HCT116 (cell line): ENCODE data around the gene CFAP97D2.

Source experiments
- CTCF ChIP-seq, 3 experiments: fragments of 200-600 bp in 1 of 3; sonication (generic) in 1 of 3; IDR thresholded peaks in 2 of 3; conservative IDR thresholded peaks in 1 of 3; 2 replicates each; pipeline ENCODE4 v1.5.1; 2012 to 2017; ENCODE audit warnings: low read depth in 2 of 3, low read length in 2 of 3, antibody characterized with exemption in 1 of 3, borderline replicate concordance in 1 of 3, control low read depth in 1 of 3, mild to moderate bottlenecking in 1 of 3, mixed read lengths in 1 of 3, mixed run types in 1 of 3, moderate library complexity in 1 of 3; ENCODE audit not compliant: insufficient read depth in 1 of 3
- EZH2phosphoT487 ChIP-seq: fragments of 200-600 bp; IDR thresholded peaks from 2 replicates; pipeline ENCODE4 v1.6.1; 2018; ENCODE audit warnings: antibody characterized with exemption, borderline replicate concordance
- POLR2AphosphoS5 ChIP-seq: IDR thresholded peaks from 2 replicates; pipeline ENCODE4 v1.6.1; 2011; ENCODE audit warnings: mild to moderate bottlenecking, low read depth, low read length, moderate library complexity
- TCF7L2 ChIP-seq: IDR thresholded peaks from 2 replicates; pipeline ENCODE4 v1.7.0; 2011; ENCODE audit warnings: borderline replicate concordance, inconsistent platforms; ENCODE audit not compliant: insufficient read depth, insufficient read length; ENCODE audit errors: extremely low read depth
- ZFX ChIP-seq: fragments of 450-650 bp; IDR thresholded peaks from 2 replicates; pipeline ENCODE4 v1.6.1; 2017

GRCh38 chr13:114226088-114226487, 47.0 kb downstream of the CFAP97D2 start:
- TF ChIP-seq CTCF (IDR thresholded peaks at IDR 0.05 in 2 of 3, conservative IDR thresholded peaks at IDR 0.05 in 1 of 3; ENCODE audit: borderline replicate concordance in 1 of 3, insufficient read depth in 1 of 3, low read depth in 2 of 3, low read length in 2 of 3), result no peak
- TF ChIP-seq TCF7L2, result no peak
- TF ChIP-seq ZFX, result no peak
- no peak for TF ChIP-seq EZH2phosphoT487
- TF ChIP-seq POLR2AphosphoS5, result no peak
